B cell (primary cell): ENCODE measurements around the gene CACNG7. TPM values are rescaled to one million over a fixed set of nuclear protein-coding genes. Genes with fewer than 3 reads are reported as not detected.

Experiments used
- ATAC-seq: fragments of 200-7000 bp; cut with Tn5 transposase; one replicate; pipeline ENCODE4 v1.10.0; 2021; ENCODE audit warnings: low read depth, mild to moderate bottlenecking, moderate number of reproducible peaks, moderate library complexity
- CTCF ChIA-PET: fragments of 350-600 bp; sonication (Branson Sonifier 250); formaldehyde crosslinking; loops from one replicate; lab custom pipeline; 2021; ENCODE audit warnings: antibody characterized with exemption, inconsistent platforms; lab: Charles Lee
- POLR2A ChIA-PET: fragments of 350-600 bp; sonication (Branson Sonifier 250); formaldehyde crosslinking; loops from one replicate; lab custom pipeline; 2021; ENCODE audit warnings: antibody characterized with exemption; lab: Charles Lee
- DNase-seq: peaks from one replicate; pipeline ENCODE4 v3.0.0; 2013
- H2AFZ ChIP-seq: 2 replicates; pipeline ENCODE4 v1.6.1; 2012; ENCODE audit warnings: mild to moderate bottlenecking, low read depth, low read length; ENCODE audit not compliant: insufficient read depth, poor library complexity, severe bottlenecking
- H3K27ac ChIP-seq, 2 donors: 1 replicate in 1 of 2; 2 replicates in 1 of 2; pipeline ENCODE4 v1.5.1; 2012 to 2013; ENCODE audit warnings: low read length in 2 of 2, mild to moderate bottlenecking in 2 of 2, moderate library complexity in 1 of 2
- H3K27me3 ChIP-seq, 4 experiments: fragments of 200-600 bp in 1 of 4; sonication (generic) in 1 of 4; replicated peaks in 1 of 4; 1 replicate in 2 of 4; 2 replicates in 2 of 4; pipeline versions ENCODE4 v1.6.1 to v1.7.0; 2013 to 2016; ENCODE audit warnings: low read length in 3 of 4, mild to moderate bottlenecking in 2 of 4, mixed read lengths in 1 of 4, moderate library complexity in 1 of 4; ENCODE audit not compliant: insufficient read depth in 4 of 4, control insufficient read depth in 3 of 4; ENCODE audit errors: control extremely low read depth in 1 of 4
- H3K36me3 ChIP-seq, 2 experiments: replicated peaks in 1 of 2; 1 replicate in 1 of 2; 2 replicates in 1 of 2; pipeline versions ENCODE4 v1.6.1 to v1.7.1; 2013; ENCODE audit warnings: low read length in 1 of 2; ENCODE audit not compliant: insufficient read depth in 2 of 2, control insufficient read depth in 1 of 2; ENCODE audit errors: control extremely low read depth in 1 of 2, extremely low read depth in 1 of 2
- H3K4me1 ChIP-seq, 2 donors: fragments of 200-600 bp in 1 of 2; sonication (generic) in 1 of 2; 1 replicate in 1 of 2; 2 replicates in 1 of 2; pipeline versions ENCODE4 v1.5.1 to v1.6.1; 2013 to 2017; ENCODE audit warnings: low read length in 2 of 2; ENCODE audit not compliant: control insufficient read depth in 2 of 2, insufficient read depth in 2 of 2
- H3K4me2 ChIP-seq: replicated peaks from 2 replicates; pipeline ENCODE3; 2012; ENCODE audit warnings: mild to moderate bottlenecking, low read depth, low read length; ENCODE audit not compliant: poor library complexity, severe bottlenecking
- H3K4me3 ChIP-seq, 5 experiments: fragments of 200-600 bp in 1 of 5; sonication (generic) in 1 of 5; 1 replicate in 3 of 5; 2 replicates in 2 of 5; pipeline versions ENCODE4 v1.5.1 to v1.7.0; 2011 to 2016; ENCODE audit warnings: low read length in 4 of 5, mild to moderate bottlenecking in 4 of 5, low read depth in 2 of 5, control low read depth in 1 of 5, moderate library complexity in 1 of 5; ENCODE audit not compliant: insufficient read depth in 1 of 5; ENCODE audit errors: control extremely low read depth in 1 of 5, extremely low read depth in 1 of 5
- H3K79me2 ChIP-seq: fragments of 200-600 bp; sonication (generic); one replicate; pipeline ENCODE4 v1.6.0; 2016; ENCODE audit warnings: low read length; ENCODE audit not compliant: control insufficient read depth, insufficient read depth
- H3K9ac ChIP-seq: fragments of 200-600 bp; sonication (generic); 2 replicates; pipeline ENCODE4 v1.6.1; 2017; ENCODE audit warnings: mild to moderate bottlenecking, low read length, moderate library complexity
- H3K9me3 ChIP-seq, 3 donors: one replicate each; pipeline versions ENCODE4 v1.6.1 to v1.7.1; 2013; ENCODE audit warnings: low read length in 2 of 3; ENCODE audit not compliant: control insufficient read depth in 2 of 3, insufficient read depth in 1 of 3; ENCODE audit errors: control extremely low read depth in 1 of 3
- H4K20me1 ChIP-seq: 2 replicates; pipeline ENCODE4 v1.6.0; 2012; ENCODE audit warnings: mild to moderate bottlenecking, low read length; ENCODE audit not compliant: insufficient read depth, control insufficient read depth, poor library complexity, severe bottlenecking
- H3K27ac Mint-ChIP-seq: one replicate; pipeline ENCODE4 v1.8.0; 2021; ENCODE audit warnings: mixed read lengths
- H3K27me3 Mint-ChIP-seq: one replicate; pipeline ENCODE4 v1.8.0; 2021; ENCODE audit warnings: mixed read lengths
- H3K4me1 Mint-ChIP-seq: one replicate; pipeline ENCODE4 v1.8.0; 2021; ENCODE audit warnings: mixed read lengths
- H3K4me3 Mint-ChIP-seq: one replicate; pipeline ENCODE4 v1.8.0; 2021; ENCODE audit warnings: mixed read lengths
- H3K9me3 Mint-ChIP-seq: one replicate; pipeline ENCODE4 v1.8.0; 2022; ENCODE audit warnings: mixed read lengths; ENCODE audit not compliant: insufficient read depth
- EZH2 ChIP-seq: IDR thresholded peaks from 2 replicates; pipeline ENCODE4 v1.6.1; 2012; ENCODE audit warnings: borderline replicate concordance, low read depth, mild to moderate bottlenecking, moderate library complexity, low read length; ENCODE audit not compliant: insufficient read depth, poor library complexity, severe bottlenecking
- WGBS: methylation state at CpG from one replicate; pipeline ENCODE4 v1.1.5; 2013; ENCODE audit warnings: missing lambda C conversion rate; ENCODE audit not compliant: insufficient coverage; 5-methylcytosine and 5-hydroxymethylcytosine counted together
- intact Hi-C: fragments of 100-400 bp; cut with micrococcal nuclease; formaldehyde crosslinking; loops from one replicate; pipeline ENCODE4 v1.10.0; 2022
- polyA plus RNA-seq: library from polyadenylated mRNA; depleted of rRNA; stranded (reverse); fragments of >200 nt; gene quantifications from 2 replicates; pipeline ENCODE4 v1.2.3, GENCODE V29; 2012
- total RNA-seq, 2 donors: library from RNA; stranded (reverse); fragments of 120-200 nt in 1 of 2; gene quantifications; 1 replicate in 1 of 2; 2 replicates in 1 of 2; pipeline versions ENCODE4 v1.2.3 to v1.2.4, GENCODE V29; 2013 to 2022
- TF ChIP-seq, protein P1 (sequence below): fragments of 200-600 bp; IDR thresholded peaks from one replicate; pipeline ENCODE4 v1.8.0; 2022; ENCODE audit warnings: antibody characterized with exemption, mild to moderate bottlenecking

CACNG7 gene
- total and polyA plus RNA-seq, 2 donors (not counting 1 experiment from before 2014, with no cell fraction given), result not detected

DNA sequence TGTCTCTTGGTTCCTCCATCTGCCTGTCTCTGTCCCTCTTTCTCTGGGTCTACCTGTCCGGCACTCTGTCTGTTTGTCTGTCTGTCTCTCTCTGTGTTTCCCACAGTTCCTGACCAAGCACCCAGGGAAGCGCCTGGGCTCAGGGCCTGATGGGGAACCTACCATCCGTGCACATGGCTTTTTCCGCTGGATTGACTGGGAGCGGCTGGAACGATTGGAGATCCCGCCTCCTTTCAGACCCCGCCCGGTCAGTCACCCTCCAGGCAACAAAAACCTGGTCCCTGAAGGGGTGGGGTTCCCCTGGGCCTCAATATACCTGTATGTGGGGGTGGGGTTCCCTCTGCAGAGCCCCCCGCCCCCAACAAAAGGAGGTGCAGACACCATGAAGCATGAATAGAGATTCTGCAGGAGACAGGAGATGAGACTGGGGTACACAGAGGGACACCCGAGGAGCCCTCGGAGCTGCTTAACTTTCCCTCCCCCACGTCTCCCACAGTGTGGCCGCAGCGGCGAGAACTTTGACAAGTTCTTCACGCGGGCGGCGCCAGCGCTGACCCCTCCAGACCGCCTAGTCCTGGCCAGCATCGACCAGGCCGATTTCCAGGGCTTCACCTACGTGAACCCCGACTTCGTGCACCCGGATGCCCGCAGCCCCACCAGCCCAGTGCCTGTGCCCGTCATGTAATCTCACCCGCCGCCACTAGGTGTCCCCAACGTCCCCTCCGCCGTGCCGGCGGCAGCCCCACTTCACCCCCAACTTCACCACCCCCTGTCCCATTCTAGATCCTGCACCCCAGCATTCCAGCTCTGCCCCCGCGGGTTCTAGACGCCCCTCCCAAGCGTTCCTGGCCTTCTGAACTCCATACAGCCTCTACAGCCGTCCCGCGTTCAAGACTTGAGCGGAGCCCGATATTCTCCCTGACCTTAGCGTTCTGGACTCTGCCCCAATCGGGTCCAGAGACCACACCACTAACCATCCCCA is 2.6 kb upstream of the CACNG7 start:
- H3K27ac Mint-ChIP-seq, result no peak overlapping the region
- no peak overlapping the region for H3K4me3 Mint-ChIP-seq
- peaks cover 23% of the 10 kb centered on the region for H3K4me1 Mint-ChIP-seq
- TF ChIP-seq, protein P1, sequence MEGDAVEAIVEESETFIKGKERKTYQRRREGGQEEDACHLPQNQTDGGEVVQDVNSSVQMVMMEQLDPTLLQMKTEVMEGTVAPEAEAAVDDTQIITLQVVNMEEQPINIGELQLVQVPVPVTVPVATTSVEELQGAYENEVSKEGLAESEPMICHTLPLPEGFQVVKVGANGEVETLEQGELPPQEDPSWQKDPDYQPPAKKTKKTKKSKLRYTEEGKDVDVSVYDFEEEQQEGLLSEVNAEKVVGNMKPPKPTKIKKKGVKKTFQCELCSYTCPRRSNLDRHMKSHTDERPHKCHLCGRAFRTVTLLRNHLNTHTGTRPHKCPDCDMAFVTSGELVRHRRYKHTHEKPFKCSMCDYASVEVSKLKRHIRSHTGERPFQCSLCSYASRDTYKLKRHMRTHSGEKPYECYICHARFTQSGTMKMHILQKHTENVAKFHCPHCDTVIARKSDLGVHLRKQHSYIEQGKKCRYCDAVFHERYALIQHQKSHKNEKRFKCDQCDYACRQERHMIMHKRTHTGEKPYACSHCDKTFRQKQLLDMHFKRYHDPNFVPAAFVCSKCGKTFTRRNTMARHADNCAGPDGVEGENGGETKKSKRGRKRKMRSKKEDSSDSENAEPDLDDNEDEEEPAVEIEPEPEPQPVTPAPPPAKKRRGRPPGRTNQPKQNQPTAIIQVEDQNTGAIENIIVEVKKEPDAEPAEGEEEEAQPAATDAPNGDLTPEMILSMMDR, result peak; percentile 81
- TF ChIP-seq EZH2, result no peak
- no peak overlapping the region for H3K9ac ChIP-seq
- H3K4me2 ChIP-seq, result peak overlapping the region; percentile 4
- ChIA-PET CTCF (interaction anchor here (0.5 kb wide), 1 partner anchor 20 kb away, joined by 3 read pairs; no protein-coding TSS in a partner anchor), POLR2A (interaction anchor here (0.5 kb wide), 1 partner anchor 209 kb away, joined by 3 read pairs; the partner anchor contains the start of genes PRPF31 and TFPT)
- no peaks in the 10 kb centered on the region for H3K79me2 ChIP-seq
- intact Hi-C loops, result no loop called here
- no peak overlapping the region for H3K4me3 ChIP-seq
- H3K27me3 ChIP-seq, result peaks cover 0 to 50% (median 36%) of the 10 kb centered on the region in 4 experiments
- no peak overlapping the region for H3K27ac ChIP-seq
- DNase-seq (peak; percentile 72), ATAC-seq (peak; percentile 66)
- no peaks in the 10 kb centered on the region for H4K20me1 ChIP-seq
- peaks cover 68% of the 10 kb centered on the region for H3K27me3 Mint-ChIP-seq
- peaks cover 25 to 30% of the 10 kb centered on the region in 2 donors for H3K4me1 ChIP-seq
- H3K9me3 ChIP-seq, result peaks cover 0 to 41% (median 0%) of the 10 kb centered on the region in 3 donors
- no peak overlapping the region for H2AFZ ChIP-seq
- H3K9me3 Mint-ChIP-seq, result no peaks in the 10 kb centered on the region
- 15% methylated on average over 45 of the region's 48 CpGs for WGBS
- no peaks in the 10 kb centered on the region for H3K36me3 ChIP-seq

DNA sequence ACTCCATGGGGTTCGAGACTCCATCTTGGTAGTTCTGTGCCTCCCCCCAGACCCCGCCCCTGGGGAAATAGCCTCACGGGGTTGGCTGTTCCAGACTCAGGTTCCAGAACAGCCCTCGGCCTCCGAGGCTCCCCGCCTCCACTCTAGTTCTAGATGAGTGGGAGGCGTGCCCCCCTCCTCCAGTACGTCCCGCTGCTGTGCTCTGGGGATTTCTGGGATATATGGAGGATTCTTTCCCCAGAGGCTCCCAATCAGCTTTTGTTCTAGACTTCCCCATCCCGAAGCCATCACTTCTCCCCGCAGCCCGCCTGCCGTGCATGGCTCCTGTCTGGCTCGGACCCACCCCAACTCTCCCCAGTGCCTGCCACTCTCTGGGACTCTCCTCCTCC is 1.9 kb upstream of the CACNG7 start:
- no peak for TF ChIP-seq EZH2
- TF ChIP-seq, protein P1, result no peak
- 35% methylated on average over 10 of the region's 14 CpGs for WGBS
- H2AFZ ChIP-seq, result no peak overlapping the region
- ATAC-seq (no peak), DNase-seq (no peak)
- peaks cover 75% of the 10 kb centered on the region for H3K27me3 Mint-ChIP-seq
- H3K9me3 Mint-ChIP-seq, result no peaks in the 10 kb centered on the region
- no peak overlapping the region for H3K4me3 Mint-ChIP-seq
- POLR2A ChIA-PET, result no interaction called here
- no peaks in the 10 kb centered on the region for H4K20me1 ChIP-seq
- H3K4me2 ChIP-seq, result peak overlapping the region; percentile 4
- peaks cover 0 to 44% (median 0%) of the 10 kb centered on the region in 3 donors for H3K9me3 ChIP-seq
- no peak overlapping the region for H3K27ac Mint-ChIP-seq
- intact Hi-C loops, result no loop called here
- H3K4me1 ChIP-seq, result peaks cover 25 to 30% of the 10 kb centered on the region in 2 donors
- no peak overlapping the region for H3K9ac ChIP-seq
- no peaks in the 10 kb centered on the region for H3K79me2 ChIP-seq
- peaks cover 0 to 57% (median 39%) of the 10 kb centered on the region in 4 experiments for H3K27me3 ChIP-seq
- H3K4me1 Mint-ChIP-seq, result peaks cover 23% of the 10 kb centered on the region
- CTCF ChIA-PET, result no interaction called here
- no peaks in the 10 kb centered on the region for H3K36me3 ChIP-seq
- H3K4me3 ChIP-seq, result no peak overlapping the region
- H3K27ac ChIP-seq, result no peak overlapping the region
